DMS53 (cell line): ENCODE results near the gene GAREM1.
"Not testable (repeated sequence)": the region's sequence is repeated elsewhere in the genome, so short reads cannot be mapped to it uniquely, and the experiment has no call there.

Experiments used
- DNase-seq: peaks from one replicate; lab custom pipeline; 2025; lab: John Stamatoyannopoulos, UW

Gene GAREM1

GRCh38 chr18:32291623-32292022 lies 179.1 kb downstream of the GAREM1 start:
- DNase-seq: not testable (repeated sequence)

DNA sequence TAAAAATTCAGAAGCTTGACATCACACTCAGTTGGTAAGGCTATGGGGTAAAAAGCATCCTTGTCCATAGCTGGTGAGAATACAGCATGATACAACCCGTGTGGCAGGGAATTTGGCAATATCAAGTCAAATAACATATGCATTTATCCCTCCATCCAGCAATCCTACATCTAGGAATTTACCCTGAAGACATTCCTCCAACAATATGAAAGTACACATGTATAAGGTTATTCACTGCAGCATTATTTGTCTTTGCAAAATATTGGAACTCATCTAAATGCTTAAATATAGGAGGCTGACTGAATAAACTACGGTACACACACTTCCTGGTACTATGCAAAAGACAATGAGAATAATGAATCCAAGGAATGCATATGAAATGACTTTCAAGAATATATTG lies 179.9 kb downstream of the GAREM1 start:
- no peak for DNase-seq

GRCh38 chr18:32289483-32290075 lies 181.1 kb downstream of the GAREM1 start:
- peak; percentile 90 for DNase-seq

- no peak for DNase-seq
Observed at GRCh38 chr18:32287873-32288272, 182.8 kb downstream of the GAREM1 start.

- peak; percentile 10 for DNase-seq
Observed at GRCh38 chr18:32287249-32287648, 183.4 kb downstream of the GAREM1 start.

- DNase-seq: no peak
Observed at GRCh38 chr18:32286749-32287148, 183.9 kb downstream of the GAREM1 start.

DNA sequence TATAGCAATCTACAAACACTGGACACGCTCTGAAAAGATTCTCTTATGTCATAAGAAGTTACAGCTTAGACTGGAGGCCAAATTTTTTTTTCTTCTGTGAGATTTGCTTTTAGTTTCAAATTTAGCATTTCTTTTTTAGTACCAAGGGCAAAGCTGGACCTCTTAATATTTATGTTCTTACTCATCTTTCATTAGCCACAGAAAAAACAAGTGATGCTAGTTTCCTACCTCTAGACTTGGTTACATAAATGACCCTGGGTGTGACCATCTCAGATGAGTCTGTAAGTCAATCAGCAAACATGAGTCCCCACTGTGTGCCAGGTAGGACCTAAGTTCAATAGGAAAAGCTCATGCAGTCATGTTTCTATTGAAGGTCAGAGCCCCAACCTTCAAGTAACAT lies 186.4 kb downstream of the GAREM1 start:
- no peak for DNase-seq

- no peak for DNase-seq
Observed at GRCh38 chr18:32280911-32281310, 189.8 kb downstream of the GAREM1 start.

- DNase-seq: no peak
Observed at GRCh38 chr18:32280188-32280783, 190.4 kb downstream of the GAREM1 start.

- DNase-seq: no peak
Observed at GRCh38 chr18:32278177-32278799, 192.4 kb downstream of the GAREM1 start.

DNA sequence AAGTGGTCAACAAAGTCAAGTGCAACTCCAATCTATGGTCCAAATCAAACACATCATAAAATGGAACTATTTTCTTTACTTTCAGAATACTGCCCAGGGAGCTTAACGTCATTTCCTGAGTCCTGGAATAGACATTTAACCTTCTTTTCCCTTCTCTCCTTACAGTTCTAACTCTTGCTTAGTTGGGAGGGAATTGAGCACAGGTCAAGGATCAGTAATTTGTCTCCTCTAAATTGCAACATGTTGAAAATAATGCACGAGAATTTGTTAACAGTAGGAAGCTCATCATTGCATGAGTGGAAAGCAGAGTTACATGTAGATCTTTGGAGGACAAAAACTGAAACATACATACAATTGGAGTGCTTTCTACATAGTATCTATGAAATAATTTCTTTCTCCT lies 193.1 kb downstream of the GAREM1 start:
- no peak for DNase-seq

DNA sequence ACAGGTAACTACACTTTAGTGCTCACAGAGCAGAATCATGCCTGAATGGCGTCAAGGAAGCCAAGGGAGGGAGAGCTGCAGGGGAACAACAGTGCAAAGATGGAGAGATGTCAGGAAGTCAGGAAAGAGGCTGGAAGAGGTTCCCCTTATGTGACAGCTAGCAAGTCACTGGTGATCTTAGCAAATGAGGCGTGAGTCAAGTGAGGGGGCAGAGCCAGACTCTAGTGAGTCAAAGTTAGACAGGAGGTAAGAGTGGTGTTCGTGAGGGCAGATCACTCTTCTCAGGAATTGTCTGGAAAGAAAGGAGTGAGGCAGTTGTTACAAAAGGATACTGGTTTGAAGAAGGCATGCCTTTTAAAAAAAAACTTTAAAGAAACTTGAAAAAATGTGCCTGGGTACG lies 193.8 kb downstream of the GAREM1 start:
- no peak for DNase-seq

GRCh38 chr18:32276256-32276655 lies 194.4 kb downstream of the GAREM1 start:
- no peak for DNase-seq

- DNase-seq: no peak
Observed at GRCh38 chr18:32275221-32275620, 195.5 kb downstream of the GAREM1 start.

- DNase-seq: no peak
Observed at GRCh38 chr18:32274307-32274706, 196.4 kb downstream of the GAREM1 start.

- DNase-seq: peak; percentile 71
Observed at GRCh38 chr18:32271672-32272208, 198.9 kb downstream of the GAREM1 start.

DNA sequence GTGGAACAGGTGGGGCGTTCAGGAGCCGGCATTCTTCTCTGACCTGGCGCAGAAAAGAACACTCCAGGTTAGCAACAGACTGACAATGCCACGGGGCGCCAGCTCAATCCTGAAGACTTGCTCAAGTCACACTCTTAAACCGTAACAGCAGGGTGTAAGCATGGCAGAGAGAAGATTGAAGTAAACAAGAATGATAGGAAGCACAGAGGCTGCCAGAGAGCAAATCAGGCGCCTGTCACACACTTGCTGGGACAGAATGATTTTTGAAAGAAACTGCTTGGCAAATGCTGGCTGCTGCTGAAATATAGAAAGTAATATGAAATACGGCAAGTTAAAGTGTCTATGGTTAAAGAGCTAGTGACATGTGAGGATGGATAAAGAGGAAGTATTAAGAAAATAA lies 200.3 kb downstream of the GAREM1 start:
- no peak for DNase-seq

GRCh38 chr18:32267463-32267862 lies 203.2 kb downstream of the GAREM1 start:
- DNase-seq: no peak

GRCh38 chr18:32264401-32264800 lies 206.3 kb downstream of the GAREM1 start:
- DNase-seq: no peak

- no peak for DNase-seq
Observed at GRCh38 chr18:32262092-32262491, 208.6 kb downstream of the GAREM1 start.

GRCh38 chr18:32261003-32261402 lies 209.7 kb downstream of the GAREM1 start:
- peak; percentile 41 for DNase-seq

GRCh38 chr18:32259553-32259952 lies 211.1 kb downstream of the GAREM1 start:
- DNase-seq: no peak

DNA sequence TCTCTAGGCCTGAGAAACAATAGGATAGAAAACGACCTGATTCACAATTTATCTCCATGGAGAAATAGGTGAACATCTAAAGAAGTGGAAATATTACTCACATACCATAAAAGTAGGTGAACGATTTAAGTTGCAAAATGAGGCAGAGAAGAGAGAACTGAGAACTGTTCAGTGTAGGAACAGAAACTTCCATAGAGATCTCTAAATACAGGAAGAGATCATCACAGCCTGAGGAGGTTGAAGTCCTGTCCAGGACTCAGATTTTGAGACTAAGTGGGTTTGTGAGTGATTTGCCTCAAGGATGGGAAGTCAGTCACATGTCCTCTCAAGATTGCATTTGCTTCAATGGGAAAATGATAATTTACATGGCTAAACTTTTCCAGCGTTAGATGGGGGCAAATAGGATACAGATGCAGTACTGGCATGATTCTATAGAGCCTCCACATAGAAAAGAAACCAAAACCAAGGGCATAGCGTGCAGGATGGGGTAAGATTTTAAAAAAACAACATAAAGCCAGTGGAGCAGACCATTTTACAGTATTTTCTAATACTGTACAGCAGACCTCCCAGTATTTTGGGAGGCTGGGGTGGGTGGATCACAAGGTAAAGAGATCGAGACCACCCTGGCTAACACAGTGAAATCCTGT lies 212.0 kb downstream of the GAREM1 start:
- no peak for DNase-seq
